Measurements from ENCODE around the gene TENM3.

Gene TENM3

GRCh38 chr4:182585321-182585720, 342.1 kb downstream of the TENM3 start:
- Histone ChIP-seq H3K79me2 (ENCODE audit: insufficient read depth, low read length) (no peaks in the 10 kb centered on the region), H3F3A (ENCODE audit: insufficient read depth, low read length) (no peaks in the 10 kb centered on the region), H3K4me2 (ENCODE audit: low read length) (no peak overlapping the region), H3K4me3 (ENCODE audit: low read depth, low read length, poor library complexity, severe bottlenecking) (no peak overlapping the region), H3K9me2 (ENCODE audit: low read depth, low read length) (no peaks in the 10 kb centered on the region), H3K36me3 (ENCODE audit: insufficient read depth, low read length) (no peaks in the 10 kb centered on the region), H3K27me3 (ENCODE audit: insufficient read depth, low read length) (no peaks in the 10 kb centered on the region), H2AFZ (ENCODE audit: low read length) (no peak overlapping the region), H3K9ac (ENCODE audit: low read length) (no peak overlapping the region), H4K20me1 (ENCODE audit: insufficient read depth, low read length) (no peaks in the 10 kb centered on the region), H3K4me1 (ENCODE audit: insufficient read depth, low read length, severe bottlenecking) (no peaks in the 10 kb centered on the region), H3K9me3 (ENCODE audit: low read length) (peaks cover 2% of the 10 kb centered on the region; the same call in 1 of the 2 replicates), H3K27ac (ENCODE audit: low read depth, low read length, poor library complexity, severe bottlenecking) (no peak overlapping the region)
- TF ChIP-seq EZH2 (IDR thresholded peaks at IDR 0.05; ENCODE audit: borderline replicate concordance, low read length) (no peak), CTCF (IDR thresholded peaks at IDR 0.05; ENCODE audit: low read length) (no peak)

GRCh38 chr4:182589100-182589499, 345.9 kb downstream of the TENM3 start:
- Histone ChIP-seq H3K27me3 (ENCODE audit: insufficient read depth, low read length) (no peaks in the 10 kb centered on the region), H3K4me3 (ENCODE audit: low read depth, low read length, poor library complexity, severe bottlenecking) (no peak overlapping the region), H3F3A (ENCODE audit: insufficient read depth, low read length) (no peaks in the 10 kb centered on the region), H3K79me2 (ENCODE audit: insufficient read depth, low read length) (no peaks in the 10 kb centered on the region), H3K27ac (ENCODE audit: low read depth, low read length, poor library complexity, severe bottlenecking) (no peak overlapping the region), H3K9ac (ENCODE audit: low read length) (no peak overlapping the region), H2AFZ (ENCODE audit: low read length) (no peak overlapping the region), H3K4me2 (ENCODE audit: low read length) (no peak overlapping the region), H3K9me3 (ENCODE audit: low read length) (peaks cover 2% of the 10 kb centered on the region; the same call in 1 of the 2 replicates), H4K20me1 (ENCODE audit: insufficient read depth, low read length) (no peaks in the 10 kb centered on the region), H3K4me1 (ENCODE audit: insufficient read depth, low read length, severe bottlenecking) (no peaks in the 10 kb centered on the region), H3K9me2 (ENCODE audit: low read depth, low read length) (no peaks in the 10 kb centered on the region), H3K36me3 (ENCODE audit: insufficient read depth, low read length) (no peaks in the 10 kb centered on the region)
- TF ChIP-seq CTCF (IDR thresholded peaks at IDR 0.05; ENCODE audit: low read length): no peak
- no peak for TF ChIP-seq EZH2 (IDR thresholded peaks at IDR 0.05; ENCODE audit: borderline replicate concordance, low read length)

GRCh38 chr4:182593402-182593801, 350.2 kb downstream of the TENM3 start:
- H3K36me3 ChIP-seq (ENCODE audit: insufficient read depth, low read length): no peaks in the 10 kb centered on the region
- no peak overlapping the region for H3K4me2 ChIP-seq (ENCODE audit: low read length)
- no peaks in the 10 kb centered on the region for H3F3A ChIP-seq (ENCODE audit: insufficient read depth, low read length)

More at GRCh38 chr4:182593402-182593801, 350.2 kb downstream of the TENM3 start:
- H3K9me2 ChIP-seq (ENCODE audit: low read depth, low read length): no peaks in the 10 kb centered on the region
- TF ChIP-seq CTCF (IDR thresholded peaks at IDR 0.05; ENCODE audit: low read length) (no peak), EZH2 (IDR thresholded peaks at IDR 0.05; ENCODE audit: borderline replicate concordance, low read length) (no peak)
- H3K79me2 ChIP-seq (ENCODE audit: insufficient read depth, low read length): no peaks in the 10 kb centered on the region
- H3K9me3 ChIP-seq (ENCODE audit: low read length): peaks cover 2% of the 10 kb centered on the region; the same call in 1 of the 2 replicates
- no peak overlapping the region for H3K9ac ChIP-seq (ENCODE audit: low read length)
- no peak overlapping the region for H2AFZ ChIP-seq (ENCODE audit: low read length)
- no peak overlapping the region for H3K27ac ChIP-seq (ENCODE audit: low read depth, low read length, poor library complexity, severe bottlenecking)
- H3K4me3 ChIP-seq (ENCODE audit: low read depth, low read length, poor library complexity, severe bottlenecking): no peak overlapping the region
- no peaks in the 10 kb centered on the region for H3K27me3 ChIP-seq (ENCODE audit: insufficient read depth, low read length)
- H4K20me1 ChIP-seq (ENCODE audit: insufficient read depth, low read length): no peaks in the 10 kb centered on the region
- no peaks in the 10 kb centered on the region for H3K4me1 ChIP-seq (ENCODE audit: insufficient read depth, low read length, severe bottlenecking)
